ENCODE results near the gene RAB18.

DNA sequence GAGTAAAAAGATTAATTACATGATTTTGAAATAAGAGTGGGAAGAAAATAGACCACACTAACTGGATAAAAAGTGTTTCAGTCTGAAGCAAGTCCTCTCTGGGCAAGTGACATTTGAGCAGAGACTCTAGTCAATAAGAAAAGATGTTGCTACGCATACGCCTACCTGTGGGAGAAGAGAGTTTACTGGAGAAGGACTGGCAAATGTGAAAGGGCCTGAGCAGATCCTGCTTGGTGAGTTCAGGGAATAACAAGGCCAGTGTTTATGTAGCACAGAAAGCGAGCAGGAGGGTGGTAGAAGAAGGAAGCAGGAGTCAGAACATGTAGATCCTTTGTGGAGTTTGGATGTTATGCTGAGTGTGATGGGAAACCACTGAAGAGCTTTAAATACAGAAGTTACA is 43.4 kb downstream of the RAB18 start:
- TF ChIP-seq POLR2A (IDR thresholded peaks at IDR 0.05) = no peak
- TF ChIP-seq, protein P1, sequence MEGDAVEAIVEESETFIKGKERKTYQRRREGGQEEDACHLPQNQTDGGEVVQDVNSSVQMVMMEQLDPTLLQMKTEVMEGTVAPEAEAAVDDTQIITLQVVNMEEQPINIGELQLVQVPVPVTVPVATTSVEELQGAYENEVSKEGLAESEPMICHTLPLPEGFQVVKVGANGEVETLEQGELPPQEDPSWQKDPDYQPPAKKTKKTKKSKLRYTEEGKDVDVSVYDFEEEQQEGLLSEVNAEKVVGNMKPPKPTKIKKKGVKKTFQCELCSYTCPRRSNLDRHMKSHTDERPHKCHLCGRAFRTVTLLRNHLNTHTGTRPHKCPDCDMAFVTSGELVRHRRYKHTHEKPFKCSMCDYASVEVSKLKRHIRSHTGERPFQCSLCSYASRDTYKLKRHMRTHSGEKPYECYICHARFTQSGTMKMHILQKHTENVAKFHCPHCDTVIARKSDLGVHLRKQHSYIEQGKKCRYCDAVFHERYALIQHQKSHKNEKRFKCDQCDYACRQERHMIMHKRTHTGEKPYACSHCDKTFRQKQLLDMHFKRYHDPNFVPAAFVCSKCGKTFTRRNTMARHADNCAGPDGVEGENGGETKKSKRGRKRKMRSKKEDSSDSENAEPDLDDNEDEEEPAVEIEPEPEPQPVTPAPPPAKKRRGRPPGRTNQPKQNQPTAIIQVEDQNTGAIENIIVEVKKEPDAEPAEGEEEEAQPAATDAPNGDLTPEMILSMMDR (IDR thresholded peaks at IDR 0.05) = no peak

Measured in lower leg skin (tissue), 3 donors.